SK-N-SH (cell line): ENCODE data around the gene FAM149B1.

Experiments
- CTCF ChIP-seq: fragments of 200-600 bp; sonication (generic); IDR thresholded peaks from 2 replicates; pipeline ENCODE4 v1.6.1; 2017; ENCODE audit warnings: antibody characterized with exemption, mild to moderate bottlenecking, moderate library complexity
- ELF1 ChIP-seq: IDR thresholded peaks from 2 replicates; pipeline ENCODE4 v1.4.0; 2012
- EP300 ChIP-seq, 2 experiments: IDR thresholded peaks; 2 replicates each; pipeline versions ENCODE4 v1.4.0 to v1.6.1; 2012; ENCODE audit warnings: borderline replicate concordance in 1 of 2, low read depth in 1 of 2, low read length in 1 of 2
- GABPA ChIP-seq: IDR thresholded peaks from 2 replicates; pipeline ENCODE4 v1.4.0; 2012; ENCODE audit warnings: low read depth, mild to moderate bottlenecking
- MAX ChIP-seq: IDR thresholded peaks from 2 replicates; pipeline ENCODE4 v1.4.0; 2012; ENCODE audit warnings: low read depth
- POLR2AphosphoS5 ChIP-seq: IDR thresholded peaks from 2 replicates; pipeline ENCODE4 v1.6.1; 2012; ENCODE audit warnings: low read depth, low read length
- TCF12 ChIP-seq: IDR thresholded peaks from 2 replicates; pipeline ENCODE4 v1.4.0; 2012

GRCh38 chr10:73228247-73228646 is 60.3 kb downstream of the FAM149B1 start:
- TF ChIP-seq GABPA (no peak), POLR2AphosphoS5 (no peak), ELF1 (no peak), CTCF (no peak), EP300 (IDR thresholded peaks at IDR 0.05; ENCODE audit: borderline replicate concordance in 1 of 2, low read depth in 1 of 2, low read length in 1 of 2) (no peak), MAX (no peak), TCF12 (no peak)
